IMR-90 (cell line): ENCODE data around the gene EVI5. TPM values are rescaled to one million over a fixed set of nuclear protein-coding genes. Genes with fewer than 3 reads are reported as not detected.

Experiments
- ATAC-seq: fragments of 200-7000 bp; cut with Tn5 transposase; 2 replicates; pipeline ENCODE4 v1.9.1; 2020; ENCODE audit warnings: low read depth, mild to moderate bottlenecking, moderate library complexity
- BruUV-seq: library from RNA; stranded (reverse); fragments of 400-500 nt; replicated peaks from 2 replicates; lab custom pipeline; 2021; lab: Mats Ljungman, UMichigan
- CTCF ChIA-PET: fragments of 300-600 bp; formaldehyde crosslinking; extraction: SDS; loops from one replicate; lab custom pipeline; 2021; ENCODE audit warnings: antibody characterized with exemption; lab: Yijun Ruan, JAX
- POLR2A ChIA-PET: fragments of 300-600 bp; sonication (Branson Sonifier 250); formaldehyde crosslinking; loops from one replicate; lab custom pipeline; 2022; ENCODE audit warnings: antibody characterized with exemption; ENCODE audit not compliant: unreplicated experiment; lab: Charles Lee
- DNase-seq: peaks from one replicate; pipeline ENCODE4 v3.0.0; 2013
- H2AFZ ChIP-seq: replicated peaks from 2 replicates; pipeline ENCODE3; 2013; ENCODE audit warnings: low read length, mild to moderate bottlenecking; ENCODE audit not compliant: poor library complexity
- H2AK5ac ChIP-seq: 2 replicates; pipeline ENCODE4 v1.6.1; 2013; ENCODE audit warnings: low read depth, low read length, inconsistent platforms
- H2AK9ac ChIP-seq: replicated peaks from 2 replicates; pipeline ENCODE3; 2013; ENCODE audit warnings: mild to moderate bottlenecking, low read depth, low read length, moderate library complexity; ENCODE audit not compliant: poor library complexity
- H2BK120ac ChIP-seq: 2 replicates; pipeline ENCODE4 v1.6.1; 2013; ENCODE audit warnings: low read depth, low read length, inconsistent platforms
- H2BK15ac ChIP-seq: 3 replicates; pipeline ENCODE4 v1.6.1; 2013; ENCODE audit warnings: low read depth, low read length, inconsistent platforms
- H2BK20ac ChIP-seq: 2 replicates; pipeline ENCODE4 v1.6.1; 2013; ENCODE audit warnings: low read depth, mild to moderate bottlenecking, inconsistent platforms, low read length, moderate library complexity
- H2BK5ac ChIP-seq: 2 replicates; pipeline ENCODE4 v1.6.1; 2013; ENCODE audit warnings: mild to moderate bottlenecking, low read depth, low read length, inconsistent platforms; ENCODE audit not compliant: poor library complexity, severe bottlenecking
- H3K14ac ChIP-seq: replicated peaks from 2 replicates; pipeline ENCODE4 v1.6.1; 2013; ENCODE audit warnings: low read depth, low read length, inconsistent platforms
- H3K18ac ChIP-seq: 2 replicates; pipeline ENCODE4 v1.6.1; 2013; ENCODE audit warnings: low read depth, low read length, control low read depth
- H3K23ac ChIP-seq: 2 replicates; pipeline ENCODE4 v1.6.1; 2013; ENCODE audit warnings: low read depth, low read length, inconsistent platforms
- H3K27ac ChIP-seq: 2 replicates; pipeline ENCODE4 v1.5.1; 2013; ENCODE audit warnings: mild to moderate bottlenecking, control low read depth, low read length; ENCODE audit not compliant: insufficient read depth
- H3K27me3 ChIP-seq: 2 replicates; pipeline ENCODE4 v1.6.1; 2013; ENCODE audit warnings: low read length; ENCODE audit not compliant: control insufficient read depth, insufficient read depth
- H3K36me3 ChIP-seq: 2 replicates; pipeline ENCODE4 v1.6.1; 2013; ENCODE audit warnings: low read length, mixed read lengths; ENCODE audit not compliant: control insufficient read depth, insufficient read depth
- H3K4ac ChIP-seq: 2 replicates; pipeline ENCODE4 v1.6.1; 2013; ENCODE audit warnings: low read depth, low read length, inconsistent platforms
- H3K4me1 ChIP-seq: 2 replicates; pipeline ENCODE4 v1.6.1; 2013; ENCODE audit warnings: low read length, mixed read lengths; ENCODE audit not compliant: control insufficient read depth, insufficient read depth
- H3K4me2 ChIP-seq: 2 replicates; pipeline ENCODE4 v1.6.1; 2013; ENCODE audit warnings: low read depth, mild to moderate bottlenecking, control low read depth, low read length, moderate library complexity
- H3K4me3 ChIP-seq: 2 replicates; pipeline ENCODE4 v1.5.1; 2013; ENCODE audit warnings: low read depth, mild to moderate bottlenecking, control low read depth, low read length, moderate library complexity; ENCODE audit not compliant: insufficient read depth
- H3K56ac ChIP-seq: 2 replicates; pipeline ENCODE4 v1.6.1; 2013; ENCODE audit warnings: low read length, inconsistent platforms; ENCODE audit not compliant: insufficient read depth; ENCODE audit errors: extremely low read depth
- H3K79me1 ChIP-seq, 2 experiments: 2 replicates each; pipeline ENCODE4 v1.6.1; 2013; ENCODE audit warnings: low read length in 2 of 2, inconsistent platforms in 1 of 2, low read depth in 1 of 2
- H3K9ac ChIP-seq: 2 replicates; pipeline ENCODE4 v1.6.1; 2013; ENCODE audit warnings: low read depth, low read length, control low read depth
- H3K9me1 ChIP-seq: 2 replicates; pipeline ENCODE4 v1.6.1; 2013; ENCODE audit warnings: low read length, inconsistent platforms; ENCODE audit not compliant: insufficient read depth
- H3K9me3 ChIP-seq: 2 replicates; pipeline ENCODE4 v1.6.1; 2013; ENCODE audit warnings: low read length; ENCODE audit not compliant: control insufficient read depth, insufficient read depth
- H4K20me1 ChIP-seq: 2 replicates; pipeline ENCODE4 v1.6.1; 2013; ENCODE audit warnings: low read length, inconsistent platforms; ENCODE audit not compliant: insufficient read depth
- H4K5ac ChIP-seq: 2 replicates; pipeline ENCODE4 v1.6.1; 2013; ENCODE audit warnings: mild to moderate bottlenecking, low read depth, low read length, control low read depth
- H4K8ac ChIP-seq, 2 experiments: 2 replicates each; pipeline ENCODE4 v1.6.1; 2013; ENCODE audit warnings: low read depth in 2 of 2, low read length in 2 of 2, control low read depth in 1 of 2, inconsistent platforms in 1 of 2
- H4K91ac ChIP-seq: 2 replicates; pipeline ENCODE4 v1.6.1; 2013; ENCODE audit warnings: low read depth, low read length, inconsistent platforms; ENCODE audit not compliant: insufficient read depth
- BHLHE40 ChIP-seq: fragments of 150-350 bp; IDR thresholded peaks from 2 replicates; pipeline ENCODE4 v1.6.1; 2016; ENCODE audit warnings: mild to moderate bottlenecking, low read depth, low read length
- CEBPB ChIP-seq: IDR thresholded peaks from 2 replicates; pipeline ENCODE4 v1.6.1; 2012; ENCODE audit warnings: low read depth, low read length, improper control_type of control experiment
- CHD1 ChIP-seq: IDR thresholded peaks from 2 replicates; pipeline ENCODE4 v1.6.1; 2012; ENCODE audit warnings: low read depth, low read length, improper control_type of control experiment
- CTCF ChIP-seq: conservative IDR thresholded peaks from 2 replicates; pipeline ENCODE4 v1.5.1; 2012; ENCODE audit warnings: mild to moderate bottlenecking, low read depth, low read length, improper control_type of control experiment
- FOS ChIP-seq: fragments of 150-350 bp; IDR thresholded peaks from 2 replicates; pipeline ENCODE4 v1.6.1; 2016; ENCODE audit warnings: low read depth, low read length
- MAFK ChIP-seq: IDR thresholded peaks from 2 replicates; pipeline ENCODE4 v1.6.1; 2012; ENCODE audit warnings: low read depth, low read length, improper control_type of control experiment
- MAZ ChIP-seq: IDR thresholded peaks from 2 replicates; pipeline ENCODE4 v1.6.1; 2012; ENCODE audit warnings: low read depth, mild to moderate bottlenecking, low read length, improper control_type of control experiment, moderate library complexity, borderline replicate concordance
- MXI1 ChIP-seq: IDR thresholded peaks from 2 replicates; pipeline ENCODE4 v1.6.1; 2012; ENCODE audit warnings: low read depth, mild to moderate bottlenecking, low read length, moderate library complexity, borderline replicate concordance
- NFE2L2 ChIP-seq: fragments of 150-350 bp; IDR thresholded peaks from 2 replicates; pipeline ENCODE4 v1.6.1; 2016; ENCODE audit warnings: low read depth, mild to moderate bottlenecking, low read length
- RAD21 ChIP-seq: IDR thresholded peaks from 2 replicates; pipeline ENCODE4 v1.6.1; 2012; ENCODE audit warnings: low read length, improper control_type of control experiment
- RCOR1 ChIP-seq: IDR thresholded peaks from 2 replicates; pipeline ENCODE4 v1.6.1; 2012; ENCODE audit warnings: mild to moderate bottlenecking, low read length, improper control_type of control experiment; ENCODE audit not compliant: insufficient replicate concordance
- SMC3 ChIP-seq: fragments of 150-350 bp; IDR thresholded peaks from 2 replicates; pipeline ENCODE4 v1.6.1; 2016; ENCODE audit warnings: low read depth, mild to moderate bottlenecking, antibody characterized with exemption, low read length, moderate library complexity
- WGBS, 2 experiments: methylation state at CpG; one replicate each; pipeline versions ENCODE4 v1.1.5 to v1.1.7; 2013; ENCODE audit warnings: missing lambda C conversion rate in 2 of 2; ENCODE audit not compliant: insufficient read length in 1 of 2; ENCODE audit errors: extremely low coverage in 2 of 2; 5-methylcytosine and 5-hydroxymethylcytosine counted together
- dilution Hi-C: fragments of 300-500 bp; cut with HindIII; formaldehyde crosslinking; loops from one replicate; pipeline ENCODE4 v1.14.3; 2018; ENCODE audit warnings: low sequenced_read_pairs; ENCODE audit not compliant: unreplicated experiment
- in situ Hi-C: fragments of 300-500 bp; cut with MboI; formaldehyde crosslinking; loops from 3 replicates; pipeline ENCODE4 v1.14.3; 2019; ENCODE audit warnings: low sequenced_read_pairs, inconsistent platforms, mixed read lengths
- intact Hi-C: fragments of 100-400 bp; cut with micrococcal nuclease; formaldehyde crosslinking; loops from 2 replicates; pipeline ENCODE4 v1.10.0; 2022
- polyA plus RNA-seq, 3 experiments: library from polyadenylated mRNA; depleted of rRNA; stranded (reverse); fragments of >200 nt; gene quantifications; 2 replicates each; pipeline ENCODE4 v1.2.3, GENCODE V29; 2012; ENCODE audit warnings: low replicate concordance in 1 of 3
- total RNA-seq: library from RNA; depleted of rRNA; stranded (reverse); fragments of >200 nt; gene quantifications from 2 replicates; pipeline ENCODE4 v1.2.3, GENCODE V29; 2012

Gene EVI5
- total and polyA plus RNA-seq, 2 of the 4 experiments (the other 2 are of a cell fraction), result 13.9 to 26.9 TPM

- peak; percentile 60; the same call in 1 of the 2 replicates for TF ChIP-seq MXI1
Observed at GRCh38 chr1:92784639-92785500, at the start of gene EVI5 (continued).

GRCh38 chr1:92834617-92835016 is 49.7 kb upstream of the EVI5 start:
- Histone ChIP-seq H4K5ac (no peak overlapping the region), H3K18ac (no peak overlapping the region), H4K20me1 (peaks cover 78% of the 10 kb centered on the region), H2BK5ac (no peak overlapping the region), H3K79me1 (peaks cover 0 to 38% of the 10 kb centered on the region in 2 experiments; a peak in 2 of 4 replicates), H2AK5ac (no peak overlapping the region), H2BK20ac (no peak overlapping the region), H2BK15ac (no peak overlapping the region), H2AK9ac (no peak overlapping the region), H2AFZ (no peak overlapping the region), H3K23ac (no peak overlapping the region), H3K4me1 (peaks cover 7% of the 10 kb centered on the region), H4K8ac (no peak overlapping the region), H3K4ac (no peak overlapping the region), H3K9me1 (0 out of 2 replicates have a peak, but pooled peaks cover 7% of the 10 kb centered on the region), H4K91ac (no peak overlapping the region), H2BK120ac (no peak overlapping the region), H3K36me3 (peaks cover 32% of the 10 kb centered on the region), H3K4me3 (no peak overlapping the region), H3K27ac (no peak overlapping the region), H3K4me2 (no peak overlapping the region; the same call in 1 of the 2 replicates), H3K14ac (no peak overlapping the region), H3K9me3 (no peaks in the 10 kb centered on the region), H3K27me3 (no peaks in the 10 kb centered on the region), H3K9ac (peak overlapping the region; percentile 19; the same call in 1 of the 2 replicates), H3K56ac (no peak overlapping the region)
- BruUV-seq, result no TSS peak
- in situ Hi-C loops, result no loop called here
- TF ChIP-seq FOS, result no peak
- TF ChIP-seq CTCF, result no peak
- TF ChIP-seq RCOR1, result no peak
- no peak for TF ChIP-seq NFE2L2
- TF ChIP-seq CEBPB, result no peak
- TF ChIP-seq MAFK, result no peak
- no peak for TF ChIP-seq SMC3
- no peak for TF ChIP-seq CHD1
- no peak for TF ChIP-seq BHLHE40
- no peak for TF ChIP-seq RAD21
- TF ChIP-seq MAZ, result no peak
- ATAC-seq, result no peak
- CTCF ChIA-PET, result no interaction called here
- intact Hi-C loops, result loop anchor here (5.0 to 10.0 kb wide), 4 partner anchors 87 to 1332 kb away; partner anchors contain the start of genes CDC7 and GFI1
- no CpG with 5 or more reads among the region's 5 CpGs for WGBS, 2 experiments
- POLR2A ChIA-PET, result no interaction called here
- dilution Hi-C loops, result no loop called here
- no peak for DNase-seq
